ENCODE data around the gene LPCAT2.

- TF ChIP-seq REST (IDR thresholded peaks at IDR 0.05; ENCODE audit: low read depth) (no peak), NFIC (IDR thresholded peaks at IDR 0.05) (no peak), RAD21 (IDR thresholded peaks at IDR 0.05; ENCODE audit: low read depth) (no peak), USF1 (IDR thresholded peaks at IDR 0.05) (no peak), EGR1 (IDR thresholded peaks at IDR 0.05) (no peak), TAF1 (IDR thresholded peaks at IDR 0.05; ENCODE audit: low read depth) (no peak), EP300 (IDR thresholded peaks at IDR 0.05; ENCODE audit: borderline replicate concordance) (no peak), YY1 (IDR thresholded peaks at IDR 0.05; ENCODE audit: low read depth) (no peak), TCF12 (IDR thresholded peaks at IDR 0.05; ENCODE audit: low read depth) (no peak), FOXM1 (IDR thresholded peaks at IDR 0.05; ENCODE audit: borderline replicate concordance, low read depth) (no peak), TEAD4 (IDR thresholded peaks at IDR 0.05) (no peak)
Observed at GRCh38 chr16:55462241-55462640, 46.6 kb upstream of the LPCAT2 start.
